ENCODE measurements around the gene TNFRSF17. TPM values are rescaled to one million over a fixed set of nuclear protein-coding genes. Genes with fewer than 3 reads are reported as not detected.
"Not testable (repeated sequence)": the region's sequence is repeated elsewhere in the genome, so short reads cannot be mapped to it uniquely, and the experiment has no call there.

Gene TNFRSF17
- total RNA-seq (ENCODE audit: low replicate concordance) = not detected in 2 replicates

GRCh38 chr16:11964761-11965551, at the start of gene TNFRSF17:
Gene TNFRSF17 (plus strand): TSS chr16:11965210. CDS start chr16:11965325, 115 bp downstream.
- no peak within 1 kb of the TSS for H3K4me3 ChIP-seq (ENCODE audit: low read depth, low read length)
- DNase-seq (ENCODE audit: low read depth) = no peak
- TF ChIP-seq CTCF (IDR thresholded peaks at IDR 0.05; ENCODE audit: insufficient read depth, low read length) = no peak

GRCh38 chr16:11915644-11916523, 49.1 kb upstream of the TNFRSF17 start, which contains the start of gene GSPT1:
Gene GSPT1 (minus strand): TSS chr16:11915956. CDS start chr16:11915720, 236 bp downstream.
- H3K4me3 ChIP-seq (ENCODE audit: low read depth, low read length) = peak within 1 kb of the TSS; percentile 78
- no peak for TF ChIP-seq CTCF (IDR thresholded peaks at IDR 0.05; ENCODE audit: insufficient read depth, low read length)
- DNase-seq (ENCODE audit: low read depth) = peak; percentile 97

GRCh38 chr16:11916524-11917285, 48.3 kb upstream of the TNFRSF17 start:
- TF ChIP-seq CTCF (IDR thresholded peaks at IDR 0.05; ENCODE audit: insufficient read depth, low read length) = peak; percentile 8
- peak; percentile 62 for DNase-seq (ENCODE audit: low read depth)

GRCh38 chr16:11924046-11924445, 41.0 kb upstream of the TNFRSF17 start:
- not testable (repeated sequence) for DNase-seq (ENCODE audit: low read depth); H3K4me3 ChIP-seq (ENCODE audit: low read depth, low read length)

More at GRCh38 chr16:11916524-11917285, 48.3 kb upstream of the TNFRSF17 start:
- H3K4me3 ChIP-seq (ENCODE audit: low read depth, low read length) = peak overlapping the region; percentile 78

- H3K4me3 ChIP-seq (ENCODE audit: low read depth, low read length); DNase-seq (ENCODE audit: low read depth): not testable (repeated sequence)
Measured at GRCh38 chr16:11927350-11927749, 37.7 kb upstream of the TNFRSF17 start.

GRCh38 chr16:11941945-11942344, 23.1 kb upstream of the TNFRSF17 start, which contains the start of gene NPIPB2:
Gene NPIPB2 (minus strand): TSS chr16:11942045. CDS start chr16:11942045, 0 bp downstream.
- not testable (repeated sequence) for H3K4me3 ChIP-seq (ENCODE audit: low read depth, low read length)

GRCh38 chr16:11946433-11946832, 18.6 kb upstream of the TNFRSF17 start:
- DNase-seq (ENCODE audit: low read depth) = no peak
- TF ChIP-seq CTCF (IDR thresholded peaks at IDR 0.05; ENCODE audit: insufficient read depth, low read length) = no peak

More at GRCh38 chr16:11941945-11942344, 23.1 kb upstream of the TNFRSF17 start, which contains the start of gene NPIPB2:
- not testable (repeated sequence) for DNase-seq (ENCODE audit: low read depth)

More at GRCh38 chr16:11946433-11946832, 18.6 kb upstream of the TNFRSF17 start:
- no peak overlapping the region for H3K4me3 ChIP-seq (ENCODE audit: low read depth, low read length)
